22Rv1 (cell line): ENCODE results near the gene LIMD2.

Experiments
- CTCF ChIP-seq: fragments of 450-650 bp; IDR thresholded peaks from 2 replicates; pipeline ENCODE4 v1.5.1; 2017; ENCODE audit warnings: mild to moderate bottlenecking
- ZFX ChIP-seq: fragments of 450-650 bp; IDR thresholded peaks from 2 replicates; pipeline ENCODE4 v1.6.1; 2017; ENCODE audit warnings: antibody characterized with exemption, borderline replicate concordance

DNA sequence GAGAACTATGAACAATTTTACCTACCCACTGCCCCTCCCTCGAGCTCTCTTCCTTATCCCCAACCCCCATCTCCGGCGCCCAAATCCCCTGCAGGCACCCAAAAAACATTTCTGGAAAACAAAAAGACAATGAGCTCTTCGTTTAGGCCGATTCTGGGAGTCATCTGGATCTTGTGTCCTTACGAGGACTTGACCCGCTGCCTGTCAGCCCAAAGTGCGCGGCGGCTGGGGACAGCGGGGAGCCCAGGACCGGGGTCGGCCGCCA lies 41.1 kb upstream of the LIMD2 start:
- TF ChIP-seq CTCF = no peak
- TF ChIP-seq ZFX = no peak
